IMR-90 (cell line): ENCODE measurements around the gene RNU6-8. TPM values are rescaled to one million over a fixed set of nuclear protein-coding genes. Genes with fewer than 3 reads are reported as not detected.
A peak's percentile ranks its signal among the peaks of the same experiment; 100 is the strongest.

ENCODE experiments used
- ATAC-seq: fragments of 200-7000 bp; cut with Tn5 transposase; 2 replicates; pipeline ENCODE4 v1.9.1; 2020; ENCODE audit warnings: low read depth, mild to moderate bottlenecking, moderate library complexity
- BruUV-seq: library from RNA; stranded (reverse); fragments of 400-500 nt; replicated peaks from 2 replicates; lab custom pipeline; 2021; lab: Mats Ljungman, UMichigan
- CTCF ChIA-PET: fragments of 300-600 bp; formaldehyde crosslinking; extraction: SDS; loops from one replicate; lab custom pipeline; 2021; ENCODE audit warnings: antibody characterized with exemption; lab: Yijun Ruan, JAX
- POLR2A ChIA-PET: fragments of 300-600 bp; sonication (Branson Sonifier 250); formaldehyde crosslinking; loops from one replicate; lab custom pipeline; 2022; ENCODE audit warnings: antibody characterized with exemption; ENCODE audit not compliant: unreplicated experiment; lab: Charles Lee
- DNase-seq: peaks from one replicate; pipeline ENCODE4 v3.0.0; 2013
- H2AFZ ChIP-seq: replicated peaks from 2 replicates; pipeline ENCODE3; 2013; ENCODE audit warnings: low read length, mild to moderate bottlenecking; ENCODE audit not compliant: poor library complexity
- H2AK5ac ChIP-seq: 2 replicates; pipeline ENCODE4 v1.6.1; 2013; ENCODE audit warnings: low read depth, low read length, inconsistent platforms
- H2AK9ac ChIP-seq: replicated peaks from 2 replicates; pipeline ENCODE3; 2013; ENCODE audit warnings: mild to moderate bottlenecking, low read depth, low read length, moderate library complexity; ENCODE audit not compliant: poor library complexity
- H2BK120ac ChIP-seq: 2 replicates; pipeline ENCODE4 v1.6.1; 2013; ENCODE audit warnings: low read depth, low read length, inconsistent platforms
- H2BK15ac ChIP-seq: 3 replicates; pipeline ENCODE4 v1.6.1; 2013; ENCODE audit warnings: low read depth, low read length, inconsistent platforms
- H2BK20ac ChIP-seq: 2 replicates; pipeline ENCODE4 v1.6.1; 2013; ENCODE audit warnings: low read depth, mild to moderate bottlenecking, inconsistent platforms, low read length, moderate library complexity
- H2BK5ac ChIP-seq: 2 replicates; pipeline ENCODE4 v1.6.1; 2013; ENCODE audit warnings: mild to moderate bottlenecking, low read depth, low read length, inconsistent platforms; ENCODE audit not compliant: poor library complexity, severe bottlenecking
- H3K14ac ChIP-seq: replicated peaks from 2 replicates; pipeline ENCODE4 v1.6.1; 2013; ENCODE audit warnings: low read depth, low read length, inconsistent platforms
- H3K18ac ChIP-seq: 2 replicates; pipeline ENCODE4 v1.6.1; 2013; ENCODE audit warnings: low read depth, low read length, control low read depth
- H3K23ac ChIP-seq: 2 replicates; pipeline ENCODE4 v1.6.1; 2013; ENCODE audit warnings: low read depth, low read length, inconsistent platforms
- H3K27ac ChIP-seq: 2 replicates; pipeline ENCODE4 v1.5.1; 2013; ENCODE audit warnings: mild to moderate bottlenecking, control low read depth, low read length; ENCODE audit not compliant: insufficient read depth
- H3K27me3 ChIP-seq: 2 replicates; pipeline ENCODE4 v1.6.1; 2013; ENCODE audit warnings: low read length; ENCODE audit not compliant: control insufficient read depth, insufficient read depth
- H3K36me3 ChIP-seq: 2 replicates; pipeline ENCODE4 v1.6.1; 2013; ENCODE audit warnings: low read length, mixed read lengths; ENCODE audit not compliant: control insufficient read depth, insufficient read depth
- H3K4ac ChIP-seq: 2 replicates; pipeline ENCODE4 v1.6.1; 2013; ENCODE audit warnings: low read depth, low read length, inconsistent platforms
- H3K4me1 ChIP-seq: 2 replicates; pipeline ENCODE4 v1.6.1; 2013; ENCODE audit warnings: low read length, mixed read lengths; ENCODE audit not compliant: control insufficient read depth, insufficient read depth
- H3K4me2 ChIP-seq: 2 replicates; pipeline ENCODE4 v1.6.1; 2013; ENCODE audit warnings: low read depth, mild to moderate bottlenecking, control low read depth, low read length, moderate library complexity
- H3K4me3 ChIP-seq: 2 replicates; pipeline ENCODE4 v1.5.1; 2013; ENCODE audit warnings: low read depth, mild to moderate bottlenecking, control low read depth, low read length, moderate library complexity; ENCODE audit not compliant: insufficient read depth
- H3K56ac ChIP-seq: 2 replicates; pipeline ENCODE4 v1.6.1; 2013; ENCODE audit warnings: low read length, inconsistent platforms; ENCODE audit not compliant: insufficient read depth; ENCODE audit errors: extremely low read depth
- H3K79me1 ChIP-seq, 2 experiments: 2 replicates each; pipeline ENCODE4 v1.6.1; 2013; ENCODE audit warnings: low read length in 2 of 2, inconsistent platforms in 1 of 2, low read depth in 1 of 2
- H3K9ac ChIP-seq: 2 replicates; pipeline ENCODE4 v1.6.1; 2013; ENCODE audit warnings: low read depth, low read length, control low read depth
- H3K9me1 ChIP-seq: 2 replicates; pipeline ENCODE4 v1.6.1; 2013; ENCODE audit warnings: low read length, inconsistent platforms; ENCODE audit not compliant: insufficient read depth
- H3K9me3 ChIP-seq: 2 replicates; pipeline ENCODE4 v1.6.1; 2013; ENCODE audit warnings: low read length; ENCODE audit not compliant: control insufficient read depth, insufficient read depth
- H4K20me1 ChIP-seq: 2 replicates; pipeline ENCODE4 v1.6.1; 2013; ENCODE audit warnings: low read length, inconsistent platforms; ENCODE audit not compliant: insufficient read depth
- H4K5ac ChIP-seq: 2 replicates; pipeline ENCODE4 v1.6.1; 2013; ENCODE audit warnings: mild to moderate bottlenecking, low read depth, low read length, control low read depth
- H4K8ac ChIP-seq, 2 experiments: 2 replicates each; pipeline ENCODE4 v1.6.1; 2013; ENCODE audit warnings: low read depth in 2 of 2, low read length in 2 of 2, control low read depth in 1 of 2, inconsistent platforms in 1 of 2
- H4K91ac ChIP-seq: 2 replicates; pipeline ENCODE4 v1.6.1; 2013; ENCODE audit warnings: low read depth, low read length, inconsistent platforms; ENCODE audit not compliant: insufficient read depth
- CHD1 ChIP-seq: IDR thresholded peaks from 2 replicates; pipeline ENCODE4 v1.6.1; 2012; ENCODE audit warnings: low read depth, low read length, improper control_type of control experiment
- ELK1 ChIP-seq: fragments of 150-350 bp; IDR thresholded peaks from 2 replicates; pipeline ENCODE4 v1.6.1; 2016; ENCODE audit warnings: low read depth, mild to moderate bottlenecking, low read length, moderate library complexity, borderline replicate concordance
- MAFK ChIP-seq: IDR thresholded peaks from 2 replicates; pipeline ENCODE4 v1.6.1; 2012; ENCODE audit warnings: low read depth, low read length, improper control_type of control experiment
- MAZ ChIP-seq: IDR thresholded peaks from 2 replicates; pipeline ENCODE4 v1.6.1; 2012; ENCODE audit warnings: low read depth, mild to moderate bottlenecking, low read length, improper control_type of control experiment, moderate library complexity, borderline replicate concordance
- MXI1 ChIP-seq: IDR thresholded peaks from 2 replicates; pipeline ENCODE4 v1.6.1; 2012; ENCODE audit warnings: low read depth, mild to moderate bottlenecking, low read length, moderate library complexity, borderline replicate concordance
- POLR2A ChIP-seq: IDR thresholded peaks from 2 replicates; pipeline ENCODE4 v1.6.1; 2012; ENCODE audit warnings: mild to moderate bottlenecking, low read depth, low read length
- RAD21 ChIP-seq: IDR thresholded peaks from 2 replicates; pipeline ENCODE4 v1.6.1; 2012; ENCODE audit warnings: low read length, improper control_type of control experiment
- RFX5 ChIP-seq: IDR thresholded peaks from 2 replicates; pipeline ENCODE4 v1.8.0; 2012; ENCODE audit warnings: low read depth, mild to moderate bottlenecking, low read length, moderate library complexity
- SMC3 ChIP-seq: fragments of 150-350 bp; IDR thresholded peaks from 2 replicates; pipeline ENCODE4 v1.6.1; 2016; ENCODE audit warnings: low read depth, mild to moderate bottlenecking, antibody characterized with exemption, low read length, moderate library complexity
- USF2 ChIP-seq: fragments of 150-350 bp; IDR thresholded peaks from 2 replicates; pipeline ENCODE4 v1.6.1; 2017; ENCODE audit warnings: mild to moderate bottlenecking, antibody characterized with exemption, low read length, low read depth
- WGBS, 2 experiments: methylation state at CpG; one replicate each; pipeline versions ENCODE4 v1.1.5 to v1.1.7; 2013; ENCODE audit warnings: missing lambda C conversion rate in 2 of 2; ENCODE audit not compliant: insufficient read length in 1 of 2; ENCODE audit errors: extremely low coverage in 2 of 2; 5-methylcytosine and 5-hydroxymethylcytosine counted together
- dilution Hi-C: fragments of 300-500 bp; cut with HindIII; formaldehyde crosslinking; loops from one replicate; pipeline ENCODE4 v1.14.3; 2018; ENCODE audit warnings: low sequenced_read_pairs; ENCODE audit not compliant: unreplicated experiment
- in situ Hi-C: fragments of 300-500 bp; cut with MboI; formaldehyde crosslinking; loops from 3 replicates; pipeline ENCODE4 v1.14.3; 2019; ENCODE audit warnings: low sequenced_read_pairs, inconsistent platforms, mixed read lengths
- intact Hi-C: fragments of 100-400 bp; cut with micrococcal nuclease; formaldehyde crosslinking; loops from 2 replicates; pipeline ENCODE4 v1.10.0; 2022
- polyA plus RNA-seq, 3 experiments: library from polyadenylated mRNA; depleted of rRNA; stranded (reverse); fragments of >200 nt; gene quantifications; 2 replicates each; pipeline ENCODE4 v1.2.3, GENCODE V29; 2012; ENCODE audit warnings: low replicate concordance in 1 of 3
- total RNA-seq: library from RNA; depleted of rRNA; stranded (reverse); fragments of >200 nt; gene quantifications from 2 replicates; pipeline ENCODE4 v1.2.3, GENCODE V29; 2012

RNU6-8 gene
- total and polyA plus RNA-seq, 2 of the 4 experiments (the other 2 are of a cell fraction), result not detected

- WGBS, 2 experiments, result 9% methylated on average over 13 of the region's 40 CpGs; no CpG with 5 or more reads in 1 of the 2 experiments
- H3K4me1 ChIP-seq, result no peaks in the 10 kb centered on the region
- no peak within 1 kb of the TSS for H3K56ac ChIP-seq
- POLR2A ChIA-PET, result no interaction called here
- peak within 1 kb of the TSS; percentile 46 for H3K9ac ChIP-seq
- no peak within 1 kb of the TSS for H2BK5ac ChIP-seq
- no peak within 1 kb of the TSS for H4K5ac ChIP-seq
- ATAC-seq (peak; percentile 1; the same call in 1 of the 2 replicates), DNase-seq (peak; percentile 17)
- dilution Hi-C loops, result no loop called here
- no peaks in the 10 kb centered on the region; the same call in 1 of the 2 replicates for H4K20me1 ChIP-seq
- no peak within 1 kb of the TSS for H2BK120ac ChIP-seq
- H3K27ac ChIP-seq, result no peak within 1 kb of the TSS
- H3K79me1 ChIP-seq, result no peaks in the 10 kb centered on the region
- no peak within 1 kb of the TSS for H3K23ac ChIP-seq
- H3K18ac ChIP-seq, result no peak within 1 kb of the TSS
- peaks cover 6% of the 10 kb centered on the region; the same call in 1 of the 2 replicates for H3K9me1 ChIP-seq
- intact Hi-C loops, result loop anchor here (2.0 to 5.0 kb wide), 3 partner anchors 125 to 359 kb away; partner anchors contain the start of gene ARHGAP5
- H3K4ac ChIP-seq, result peak within 1 kb of the TSS; percentile 16
- H3K4me3 ChIP-seq, result peak within 1 kb of the TSS; percentile 67
- peak within 1 kb of the TSS; percentile 88 for H2AK9ac ChIP-seq
- H3K14ac ChIP-seq, result no peak within 1 kb of the TSS
- H3K36me3 ChIP-seq, result no peaks in the 10 kb centered on the region
- H2BK15ac ChIP-seq, result no peak within 1 kb of the TSS; the same call in 2 of the 3 replicates
- CTCF ChIA-PET, result no interaction called here
- H2AFZ ChIP-seq, result peak within 1 kb of the TSS; percentile 99
- H2AK5ac ChIP-seq, result no peak within 1 kb of the TSS
- no TSS peak for BruUV-seq
- peaks cover 2% of the 10 kb centered on the region for H3K27me3 ChIP-seq
- H4K91ac ChIP-seq, result no peak within 1 kb of the TSS
- H3K9me3 ChIP-seq, result no peaks in the 10 kb centered on the region
- no peak within 1 kb of the TSS for H2BK20ac ChIP-seq
- H4K8ac ChIP-seq, result peak within 1 kb of the TSS in 1 of 2 experiments; percentile 58; a peak in 1 of 4 replicates
- in situ Hi-C loops, result no loop called here
- TF ChIP-seq CHD1 (no peak), SMC3 (no peak), USF2 (no peak), MAFK (no peak), RFX5 (no peak), MAZ (no peak), POLR2A (no peak), ELK1 (no peak), RAD21 (no peak), MXI1 (no peak)
- H3K4me2 ChIP-seq, result peak within 1 kb of the TSS; percentile 91
Observed at GRCh38 chr14:32201816-32202490, 1.1 kb downstream of the RNU6-8 start, which contains the start of gene RNU6-7. Gene RNU6-7, plus strand, starts transcription at chr14:32202045.
